A673 (cell line): ENCODE measurements around the gene TNFSF15.

ENCODE experiments used
- EZH2 ChIP-seq: fragments of 200-600 bp; sonication (generic); IDR thresholded peaks from 2 replicates; pipeline ENCODE4 v1.6.1; 2017; ENCODE audit warnings: borderline replicate concordance, low read depth, mild to moderate bottlenecking, mixed read lengths, antibody characterized with exemption, low read length; ENCODE audit not compliant: poor library complexity, severe bottlenecking
- TF ChIP-seq, protein P1 (sequence below): fragments of 300-800, 200-600 bp; sonication (generic); conservative IDR thresholded peaks from 2 replicates; pipeline ENCODE4 v1.5.1; 2017; ENCODE audit warnings: low read depth, mild to moderate bottlenecking, antibody characterized with exemption, low read length, moderate library complexity, mixed read lengths

DNA sequence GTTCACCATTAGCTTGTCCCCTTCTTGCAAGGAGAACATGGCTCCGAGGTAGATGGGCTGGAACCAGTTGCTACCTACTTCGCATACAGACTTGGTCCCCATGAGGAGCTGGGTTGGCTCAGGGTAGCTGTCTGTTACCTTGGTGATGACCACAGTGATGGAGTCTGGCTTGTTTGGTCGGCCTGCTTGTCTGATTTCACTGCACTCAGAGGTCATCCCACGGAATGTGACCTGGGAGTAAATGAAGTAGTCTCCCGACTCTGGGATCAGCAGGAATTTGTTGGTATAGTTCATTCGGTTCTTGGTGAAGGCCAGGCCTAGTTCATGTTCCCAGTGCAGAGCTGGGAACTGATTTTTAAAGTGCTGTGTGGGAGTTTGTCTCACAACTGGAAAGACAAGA is 15.3 kb downstream of the TNFSF15 start:
- TF ChIP-seq, protein P1, sequence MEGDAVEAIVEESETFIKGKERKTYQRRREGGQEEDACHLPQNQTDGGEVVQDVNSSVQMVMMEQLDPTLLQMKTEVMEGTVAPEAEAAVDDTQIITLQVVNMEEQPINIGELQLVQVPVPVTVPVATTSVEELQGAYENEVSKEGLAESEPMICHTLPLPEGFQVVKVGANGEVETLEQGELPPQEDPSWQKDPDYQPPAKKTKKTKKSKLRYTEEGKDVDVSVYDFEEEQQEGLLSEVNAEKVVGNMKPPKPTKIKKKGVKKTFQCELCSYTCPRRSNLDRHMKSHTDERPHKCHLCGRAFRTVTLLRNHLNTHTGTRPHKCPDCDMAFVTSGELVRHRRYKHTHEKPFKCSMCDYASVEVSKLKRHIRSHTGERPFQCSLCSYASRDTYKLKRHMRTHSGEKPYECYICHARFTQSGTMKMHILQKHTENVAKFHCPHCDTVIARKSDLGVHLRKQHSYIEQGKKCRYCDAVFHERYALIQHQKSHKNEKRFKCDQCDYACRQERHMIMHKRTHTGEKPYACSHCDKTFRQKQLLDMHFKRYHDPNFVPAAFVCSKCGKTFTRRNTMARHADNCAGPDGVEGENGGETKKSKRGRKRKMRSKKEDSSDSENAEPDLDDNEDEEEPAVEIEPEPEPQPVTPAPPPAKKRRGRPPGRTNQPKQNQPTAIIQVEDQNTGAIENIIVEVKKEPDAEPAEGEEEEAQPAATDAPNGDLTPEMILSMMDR: no peak
- TF ChIP-seq EZH2: no peak
